ENCODE results near the gene GMPPB.
"Not testable (repeated sequence)": the region's sequence is repeated elsewhere in the genome, so short reads cannot be mapped to it uniquely, and the experiment has no call there.

GMPPB gene

GRCh38 chr3:49709852-49710251 lies 13.9 kb downstream of the GMPPB start:
- ATAC-seq (no peak), DNase-seq (no peak)
- Mint-ChIP-seq H3K4me1 (peaks cover 23% of the 10 kb centered on the region), H3K9me3 (no peaks in the 10 kb centered on the region), H3K4me3 (no peak overlapping the region), H3K27ac (no peak overlapping the region), H3K27me3 (no peaks in the 10 kb centered on the region)

GRCh38 chr3:49707113-49707480 lies 16.7 kb downstream of the GMPPB start:
- H3K4me1 Mint-ChIP-seq: peaks cover 17% of the 10 kb centered on the region
- DNase-seq (no peak), ATAC-seq (no peak)
- no peaks in the 10 kb centered on the region for H3K27me3 Mint-ChIP-seq
- no peaks in the 10 kb centered on the region for H3K9me3 Mint-ChIP-seq
- H3K27ac Mint-ChIP-seq: peak overlapping the region in 1 of 2 donors; percentile 7
- no peak overlapping the region for H3K4me3 Mint-ChIP-seq

- Mint-ChIP-seq H3K27ac (no peak overlapping the region), H3K9me3 (no peaks in the 10 kb centered on the region), H3K4me1 (peaks cover 12% of the 10 kb centered on the region), H3K27me3 (no peaks in the 10 kb centered on the region), H3K4me3 (no peak overlapping the region)
- ATAC-seq: no peak
- DNase-seq: no peak
These were observed 17.2 kb downstream of the GMPPB start for GRCh38 chr3:49706456-49707112.

GRCh38 chr3:49705390-49705960 lies 18.3 kb downstream of the GMPPB start:
- peaks cover 9% of the 10 kb centered on the region for H3K4me1 Mint-ChIP-seq

GRCh38 chr3:49704629-49705028 lies 19.1 kb downstream of the GMPPB start:
- H3K4me3 Mint-ChIP-seq: no peak overlapping the region
- DNase-seq (no peak), ATAC-seq (no peak)
- H3K27me3 Mint-ChIP-seq: no peaks in the 10 kb centered on the region
- no peaks in the 10 kb centered on the region for H3K9me3 Mint-ChIP-seq
- peaks cover 9% of the 10 kb centered on the region for H3K4me1 Mint-ChIP-seq
- H3K27ac Mint-ChIP-seq: no peak overlapping the region

More at GRCh38 chr3:49705390-49705960, 18.3 kb downstream of the GMPPB start:
- Mint-ChIP-seq H3K27me3 (no peaks in the 10 kb centered on the region), H3K27ac (no peak overlapping the region), H3K9me3 (no peaks in the 10 kb centered on the region), H3K4me3 (no peak overlapping the region)
- ATAC-seq (no peak), DNase-seq (no peak)

- H3K9me3 Mint-ChIP-seq: no peaks in the 10 kb centered on the region
- H3K4me3 Mint-ChIP-seq: no peak overlapping the region
These were observed 19.8 kb downstream of the GMPPB start for GRCh38 chr3:49703956-49704355.

GRCh38 chr3:49703443-49703927 lies 20.3 kb downstream of the GMPPB start:
- no peak overlapping the region for H3K4me3 Mint-ChIP-seq
- peak overlapping the region in 1 of 2 donors; percentile 66 for H3K27ac Mint-ChIP-seq
- no peaks in the 10 kb centered on the region for H3K9me3 Mint-ChIP-seq
- peak; percentile 68 to 77 for DNase-seq
- H3K4me1 Mint-ChIP-seq: peaks cover 9% of the 10 kb centered on the region
- peak; percentile 93 for ATAC-seq
- H3K27me3 Mint-ChIP-seq: no peaks in the 10 kb centered on the region

More at GRCh38 chr3:49703956-49704355, 19.8 kb downstream of the GMPPB start:
- ATAC-seq (no peak), DNase-seq (no peak)
- Mint-ChIP-seq H3K4me1 (peaks cover 9% of the 10 kb centered on the region), H3K27me3 (no peaks in the 10 kb centered on the region), H3K27ac (peak overlapping the region in 1 of 2 donors; percentile 66)

- DNase-seq (no peak), ATAC-seq (no peak)
- Mint-ChIP-seq H3K27me3 (no peaks in the 10 kb centered on the region), H3K4me3 (no peak overlapping the region), H3K9me3 (no peaks in the 10 kb centered on the region), H3K4me1 (peaks cover 9% of the 10 kb centered on the region), H3K27ac (peak overlapping the region in 1 of 2 donors; percentile 57)
These were observed 21.1 kb downstream of the GMPPB start for GRCh38 chr3:49702672-49703071.

- no peak overlapping the region for H3K4me3 Mint-ChIP-seq
- no peaks in the 10 kb centered on the region for H3K27me3 Mint-ChIP-seq
- ATAC-seq: no peak
- H3K4me1 Mint-ChIP-seq: peaks cover 9% of the 10 kb centered on the region
- no peak overlapping the region for H3K27ac Mint-ChIP-seq
- no peaks in the 10 kb centered on the region for H3K9me3 Mint-ChIP-seq
- DNase-seq: no peak
These were observed 22.2 kb downstream of the GMPPB start for GRCh38 chr3:49701388-49702077.

GRCh38 chr3:49700453-49701128 lies 23.2 kb downstream of the GMPPB start:
- no peaks in the 10 kb centered on the region for H3K9me3 Mint-ChIP-seq

GRCh38 chr3:49700014-49700413 lies 23.7 kb downstream of the GMPPB start:
- ATAC-seq (no peak), DNase-seq (no peak)
- no peaks in the 10 kb centered on the region for H3K27me3 Mint-ChIP-seq
- H3K9me3 Mint-ChIP-seq: no peaks in the 10 kb centered on the region
- H3K27ac Mint-ChIP-seq: no peak overlapping the region
- no peak overlapping the region for H3K4me3 Mint-ChIP-seq
- H3K4me1 Mint-ChIP-seq: peaks cover 9% of the 10 kb centered on the region

More at GRCh38 chr3:49700453-49701128, 23.2 kb downstream of the GMPPB start:
- peaks cover 9% of the 10 kb centered on the region for H3K4me1 Mint-ChIP-seq
- no peak overlapping the region for H3K4me3 Mint-ChIP-seq
- H3K27me3 Mint-ChIP-seq: no peaks in the 10 kb centered on the region
- no peak overlapping the region for H3K27ac Mint-ChIP-seq
- DNase-seq (no peak), ATAC-seq (no peak)

- Mint-ChIP-seq H3K27me3 (no peaks in the 10 kb centered on the region), H3K4me3 (no peak overlapping the region), H3K4me1 (peaks cover 10% of the 10 kb centered on the region), H3K9me3 (no peaks in the 10 kb centered on the region), H3K27ac (no peak overlapping the region)
- ATAC-seq (no peak), DNase-seq (no peak)
These were observed 24.3 kb downstream of the GMPPB start for GRCh38 chr3:49699281-49699979.

GRCh38 chr3:49695350-49696015 lies 28.3 kb downstream of the GMPPB start:
- not testable (repeated sequence) for DNase-seq, H3K27ac Mint-ChIP-seq, H3K9me3 Mint-ChIP-seq, H3K4me3 Mint-ChIP-seq, H3K27me3 Mint-ChIP-seq, ATAC-seq
- peaks cover 19% of the 10 kb centered on the region for H3K4me1 Mint-ChIP-seq

GRCh38 chr3:49694409-49695070 lies 29.2 kb downstream of the GMPPB start:
- not testable (repeated sequence) for ATAC-seq, H3K9me3 Mint-ChIP-seq, H3K4me3 Mint-ChIP-seq, H3K27me3 Mint-ChIP-seq, DNase-seq
- peak overlapping the region in 1 of 2 donors; percentile 1 for H3K27ac Mint-ChIP-seq
- peaks cover 28% of the 10 kb centered on the region for H3K4me1 Mint-ChIP-seq
